ENCODE measurements around the gene MRPL23.

DNA sequence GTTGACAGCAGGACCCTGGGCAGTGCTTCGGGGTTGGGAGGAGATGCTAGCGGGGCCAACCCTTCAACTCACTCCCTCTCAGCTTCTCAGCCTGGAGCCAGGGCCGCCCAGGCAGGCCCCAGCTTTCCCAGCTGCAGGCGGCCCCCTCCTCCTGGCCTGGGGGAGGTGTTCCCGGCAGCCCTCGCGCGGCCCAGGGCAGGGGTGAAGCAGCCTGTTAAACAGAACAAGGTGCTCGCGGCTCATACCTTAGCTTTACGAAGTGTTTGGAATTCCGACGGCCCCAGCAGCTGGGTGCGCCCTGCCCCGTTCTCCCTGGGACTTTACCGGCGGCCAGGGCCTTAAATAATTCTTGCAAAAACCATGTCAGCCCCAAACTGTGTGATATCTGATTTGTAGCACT, 17.2 kb downstream of the MRPL23 start:
- TF ChIP-seq YY1 (IDR thresholded peaks at IDR 0.05; ENCODE audit: low read depth) (no peak), TAF1 (IDR thresholded peaks at IDR 0.05; ENCODE audit: low read depth) (no peak), CEBPB (IDR thresholded peaks at IDR 0.05) (no peak), EGR1 (IDR thresholded peaks at IDR 0.05) (no peak)
- TF ChIP-seq, protein P1, sequence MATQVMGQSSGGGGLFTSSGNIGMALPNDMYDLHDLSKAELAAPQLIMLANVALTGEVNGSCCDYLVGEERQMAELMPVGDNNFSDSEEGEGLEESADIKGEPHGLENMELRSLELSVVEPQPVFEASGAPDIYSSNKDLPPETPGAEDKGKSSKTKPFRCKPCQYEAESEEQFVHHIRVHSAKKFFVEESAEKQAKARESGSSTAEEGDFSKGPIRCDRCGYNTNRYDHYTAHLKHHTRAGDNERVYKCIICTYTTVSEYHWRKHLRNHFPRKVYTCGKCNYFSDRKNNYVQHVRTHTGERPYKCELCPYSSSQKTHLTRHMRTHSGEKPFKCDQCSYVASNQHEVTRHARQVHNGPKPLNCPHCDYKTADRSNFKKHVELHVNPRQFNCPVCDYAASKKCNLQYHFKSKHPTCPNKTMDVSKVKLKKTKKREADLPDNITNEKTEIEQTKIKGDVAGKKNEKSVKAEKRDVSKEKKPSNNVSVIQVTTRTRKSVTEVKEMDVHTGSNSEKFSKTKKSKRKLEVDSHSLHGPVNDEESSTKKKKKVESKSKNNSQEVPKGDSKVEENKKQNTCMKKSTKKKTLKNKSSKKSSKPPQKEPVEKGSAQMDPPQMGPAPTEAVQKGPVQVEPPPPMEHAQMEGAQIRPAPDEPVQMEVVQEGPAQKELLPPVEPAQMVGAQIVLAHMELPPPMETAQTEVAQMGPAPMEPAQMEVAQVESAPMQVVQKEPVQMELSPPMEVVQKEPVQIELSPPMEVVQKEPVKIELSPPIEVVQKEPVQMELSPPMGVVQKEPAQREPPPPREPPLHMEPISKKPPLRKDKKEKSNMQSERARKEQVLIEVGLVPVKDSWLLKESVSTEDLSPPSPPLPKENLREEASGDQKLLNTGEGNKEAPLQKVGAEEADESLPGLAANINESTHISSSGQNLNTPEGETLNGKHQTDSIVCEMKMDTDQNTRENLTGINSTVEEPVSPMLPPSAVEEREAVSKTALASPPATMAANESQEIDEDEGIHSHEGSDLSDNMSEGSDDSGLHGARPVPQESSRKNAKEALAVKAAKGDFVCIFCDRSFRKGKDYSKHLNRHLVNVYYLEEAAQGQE (IDR thresholded peaks at IDR 0.05; ENCODE audit: low read depth), result no peak

Data from Ishikawa (cell line).